Activated naive CD4-positive, alpha-beta T cell treated with anti-CD3 and anti-CD28 coated beads, Interleukin-2, amount 50 U/mL, for 24 hours (primary cell): ENCODE data around the gene GOLGA8F.
"Not testable (repeated sequence)": the region's sequence is repeated elsewhere in the genome, so short reads cannot be mapped to it uniquely, and the experiment has no call there.

Experiments
- H3K27ac Mint-ChIP-seq: one replicate; pipeline ENCODE4 v1.8.0; 2021; ENCODE audit warnings: mild to moderate bottlenecking, mixed read lengths
- H3K27me3 Mint-ChIP-seq: one replicate; pipeline ENCODE4 v1.8.0; 2021; ENCODE audit warnings: mixed read lengths
- H3K36me3 Mint-ChIP-seq: one replicate; pipeline ENCODE4 v1.8.0; 2021; ENCODE audit warnings: mixed read lengths
- H3K4me1 Mint-ChIP-seq: one replicate; pipeline ENCODE4 v1.8.0; 2021; ENCODE audit warnings: mixed read lengths
- H3K4me3 Mint-ChIP-seq: one replicate; pipeline ENCODE4 v1.8.0; 2021; ENCODE audit warnings: mild to moderate bottlenecking, mixed read lengths
- H3K9me3 Mint-ChIP-seq: one replicate; pipeline ENCODE4 v1.8.0; 2021; ENCODE audit warnings: mixed read lengths

Gene GOLGA8F, protein sequence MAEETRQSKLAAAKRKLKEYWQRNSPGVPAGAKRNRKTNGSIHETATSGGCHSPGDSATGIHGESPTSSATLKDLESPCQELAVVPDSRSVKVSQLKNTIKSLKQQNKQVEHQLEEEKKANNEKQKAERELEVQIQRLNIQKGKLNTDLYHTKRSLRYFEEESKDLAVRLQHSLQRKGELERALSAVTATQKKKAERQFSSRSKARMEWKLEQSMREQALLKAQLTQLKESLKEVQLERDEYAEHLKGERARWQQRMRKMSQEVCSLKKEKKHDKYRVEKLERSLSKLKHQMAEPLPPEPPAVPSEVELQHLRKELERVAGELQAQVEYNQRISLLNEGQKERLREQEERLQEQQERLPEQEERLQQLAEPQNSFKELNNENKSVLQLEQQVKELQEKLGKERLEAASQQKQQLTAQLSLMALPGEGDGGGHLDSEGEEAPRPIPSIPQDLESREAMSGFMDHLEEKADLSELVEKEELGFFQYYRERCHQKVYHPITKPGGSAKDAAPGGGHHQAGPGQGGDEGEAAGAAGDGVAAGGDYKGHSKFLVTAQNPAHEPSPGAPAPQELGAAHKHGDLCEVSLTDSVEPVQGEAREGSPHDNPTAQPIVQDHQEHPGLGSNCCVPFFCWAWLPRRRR

DNA sequence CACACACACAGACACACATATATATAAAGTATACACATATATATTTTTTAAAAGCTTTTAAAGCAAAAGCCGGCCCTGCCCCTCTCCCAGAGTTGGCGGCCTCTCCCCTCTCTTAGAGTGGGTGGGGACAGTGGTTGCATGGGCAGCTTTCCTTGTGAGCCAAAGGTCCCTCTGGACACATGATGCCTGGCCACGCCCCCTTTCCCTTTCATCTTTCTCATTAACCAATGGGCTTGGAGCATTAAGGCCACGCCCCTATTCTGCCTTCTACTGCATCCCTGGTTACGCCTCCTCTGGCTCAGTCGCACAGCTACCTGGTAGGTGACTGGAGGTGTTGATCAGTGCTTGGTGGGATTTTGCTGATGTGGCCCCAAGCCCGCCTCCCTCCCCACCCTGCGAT lies at the start of gene GOLGA8F:
Gene GOLGA8F (plus strand): TSS at position 301 of the 400 bp plus-strand sequence. CDS start 98 bp downstream, at position 399.
- H3K4me3 Mint-ChIP-seq, H3K27me3 Mint-ChIP-seq, H3K9me3 Mint-ChIP-seq, H3K27ac Mint-ChIP-seq, H3K36me3 Mint-ChIP-seq, H3K4me1 Mint-ChIP-seq: not testable (repeated sequence)

DNA sequence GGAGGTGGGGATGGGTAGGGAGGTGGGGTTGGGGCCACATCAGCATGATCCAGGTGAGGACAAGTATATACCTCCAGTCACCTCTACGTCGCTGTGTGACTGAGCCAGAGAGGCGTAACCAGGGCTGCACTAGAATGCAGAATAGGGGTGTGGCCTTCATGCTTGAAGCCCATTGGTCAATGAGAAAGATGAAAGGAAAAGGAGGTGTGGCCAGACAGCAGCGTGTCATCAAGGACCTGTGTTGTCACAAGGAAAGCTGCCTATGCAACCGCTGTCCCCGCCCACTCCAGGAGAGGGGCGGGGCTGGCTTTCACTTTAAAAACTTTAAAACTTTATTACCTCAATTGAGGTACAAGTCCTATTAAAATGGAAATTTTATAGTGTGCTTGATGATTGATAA lies 20.5 kb upstream of the GOLGA8F start, which contains the start of gene GOLGA6L24:
Gene GOLGA6L24 (minus strand): TSS at position 101 of the 400 bp plus-strand sequence. CDS start 61 bp downstream, at position 40.
- H3K9me3 Mint-ChIP-seq, H3K4me1 Mint-ChIP-seq, H3K4me3 Mint-ChIP-seq, H3K27ac Mint-ChIP-seq, H3K27me3 Mint-ChIP-seq, H3K36me3 Mint-ChIP-seq: not testable (repeated sequence)

DNA sequence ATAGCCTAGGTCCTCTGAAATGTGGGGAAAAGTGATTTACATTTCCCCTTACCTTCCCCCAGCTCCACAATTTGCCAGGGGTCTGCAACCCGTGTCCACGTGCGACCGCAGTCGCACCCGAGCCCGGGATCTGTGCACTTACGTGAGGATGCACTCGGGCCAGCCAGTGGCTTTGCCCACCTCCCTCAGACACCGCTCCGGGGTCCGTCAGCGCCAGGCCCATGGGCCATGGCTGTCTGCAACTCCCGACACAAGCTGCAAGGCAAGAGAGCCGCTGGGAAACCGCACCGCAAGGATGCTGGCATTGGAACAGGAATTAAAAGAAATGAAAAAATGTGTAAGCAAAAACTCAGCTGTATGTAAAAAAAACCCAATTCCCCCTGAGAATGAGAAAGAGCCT lies 13.0 kb upstream of the GOLGA8F start:
- not testable (repeated sequence) for H3K27ac Mint-ChIP-seq, H3K9me3 Mint-ChIP-seq

DNA sequence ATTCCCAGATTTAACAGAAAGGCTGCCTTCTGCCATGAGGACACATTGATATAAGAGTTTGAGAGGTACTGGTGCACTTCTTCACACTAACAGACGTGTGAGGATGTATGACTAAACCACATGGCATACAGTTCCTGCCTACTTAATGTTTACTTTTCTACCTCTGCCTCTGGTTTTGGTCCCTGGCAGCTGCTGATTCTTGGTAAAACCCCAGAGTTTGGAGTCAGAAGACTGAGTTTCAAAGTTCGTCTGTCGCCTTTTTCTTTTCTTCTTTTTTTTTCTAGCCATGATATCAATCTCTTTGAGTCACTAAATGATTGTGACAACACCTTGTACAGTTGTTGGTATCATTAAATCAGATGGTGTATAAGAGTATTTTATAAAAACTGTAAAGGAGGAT lies 1.6 kb downstream of the GOLGA8F start:
- H3K4me3 Mint-ChIP-seq, H3K27ac Mint-ChIP-seq, H3K36me3 Mint-ChIP-seq, H3K4me1 Mint-ChIP-seq, H3K27me3 Mint-ChIP-seq, H3K9me3 Mint-ChIP-seq: not testable (repeated sequence)

More for the DNA sequence above, 13.0 kb upstream of the GOLGA8F start:
- H3K27me3 Mint-ChIP-seq, H3K4me1 Mint-ChIP-seq, H3K4me3 Mint-ChIP-seq, H3K36me3 Mint-ChIP-seq: not testable (repeated sequence)

DNA sequence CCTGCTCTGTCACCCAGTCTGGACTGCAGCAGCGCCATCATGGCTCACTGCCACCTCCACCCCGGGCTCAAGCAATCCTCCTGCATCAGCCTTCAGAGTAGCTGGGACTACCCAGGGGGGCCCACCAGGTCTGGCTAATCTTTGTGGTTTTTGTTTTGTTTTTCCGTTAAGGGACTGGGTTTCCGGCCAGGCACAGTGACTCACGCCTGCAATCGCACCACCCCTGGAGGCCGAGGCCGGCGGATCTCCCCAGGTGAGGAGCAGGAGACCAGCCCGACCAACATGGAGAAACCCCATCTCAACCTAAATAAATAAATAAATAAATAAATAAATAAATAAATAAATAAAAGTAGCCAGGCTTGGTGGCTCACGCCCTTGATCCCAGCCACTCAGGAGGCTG lies 17.6 kb downstream of the GOLGA8F start:
- H3K9me3 Mint-ChIP-seq, H3K4me1 Mint-ChIP-seq, H3K36me3 Mint-ChIP-seq, H3K27me3 Mint-ChIP-seq, H3K27ac Mint-ChIP-seq, H3K4me3 Mint-ChIP-seq: not testable (repeated sequence)

DNA sequence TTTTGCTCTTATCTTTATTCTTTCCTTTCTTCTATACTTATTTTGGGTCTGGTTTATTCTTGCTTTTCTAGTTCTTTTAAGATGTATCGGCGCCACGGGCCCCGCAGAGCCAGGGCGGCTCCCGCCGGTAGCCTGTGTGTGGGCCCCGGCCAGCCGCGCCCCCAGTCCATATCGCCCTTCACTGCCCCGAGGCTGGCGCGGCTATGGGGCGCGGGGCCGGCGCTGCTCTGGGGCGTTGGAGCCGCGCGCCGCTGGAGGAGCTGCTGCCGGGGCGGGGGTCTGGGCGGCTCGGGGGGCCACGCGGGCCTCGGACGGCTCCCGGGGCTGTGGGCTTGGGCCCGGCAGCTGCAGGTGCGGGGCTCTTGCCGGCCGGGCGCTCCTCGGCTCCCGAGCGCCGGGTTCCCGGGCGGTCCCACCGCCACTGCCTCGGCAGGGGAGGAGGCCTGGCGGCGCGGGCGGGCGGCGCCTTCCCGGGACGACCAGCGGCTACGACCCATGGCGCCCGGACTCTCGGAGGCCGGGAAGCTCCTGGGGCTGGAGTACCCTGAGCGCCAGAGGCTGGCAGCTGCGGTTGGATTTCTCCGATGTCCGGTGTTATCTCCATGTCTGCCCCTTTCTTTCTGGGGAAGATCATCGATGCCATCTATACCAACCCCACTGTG lies 24.4 kb downstream of the GOLGA8F start:
- not testable (repeated sequence) for H3K9me3 Mint-ChIP-seq, H3K27ac Mint-ChIP-seq, H3K4me1 Mint-ChIP-seq, H3K27me3 Mint-ChIP-seq, H3K4me3 Mint-ChIP-seq, H3K36me3 Mint-ChIP-seq

DNA sequence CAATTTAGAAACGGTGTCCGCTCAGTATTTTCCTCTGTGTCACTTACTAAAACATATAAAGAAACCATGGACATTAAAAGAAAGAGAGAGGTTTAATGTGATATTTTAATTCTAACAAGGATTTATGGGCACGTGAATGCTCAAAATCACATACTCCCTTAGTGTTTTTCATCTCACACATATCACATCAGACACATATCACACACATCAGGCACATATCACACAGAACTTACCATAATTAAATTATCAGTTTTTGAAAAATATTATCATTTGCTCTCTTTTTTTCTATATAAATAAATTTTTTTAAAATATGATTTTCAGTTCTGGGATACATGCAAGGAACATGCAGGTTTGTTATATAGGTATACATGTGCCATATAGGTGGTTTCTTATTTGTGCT lies 42.0 kb downstream of the GOLGA8F start:
- not testable (repeated sequence) for H3K4me3 Mint-ChIP-seq, H3K4me1 Mint-ChIP-seq, H3K27ac Mint-ChIP-seq, H3K9me3 Mint-ChIP-seq, H3K36me3 Mint-ChIP-seq, H3K27me3 Mint-ChIP-seq

DNA sequence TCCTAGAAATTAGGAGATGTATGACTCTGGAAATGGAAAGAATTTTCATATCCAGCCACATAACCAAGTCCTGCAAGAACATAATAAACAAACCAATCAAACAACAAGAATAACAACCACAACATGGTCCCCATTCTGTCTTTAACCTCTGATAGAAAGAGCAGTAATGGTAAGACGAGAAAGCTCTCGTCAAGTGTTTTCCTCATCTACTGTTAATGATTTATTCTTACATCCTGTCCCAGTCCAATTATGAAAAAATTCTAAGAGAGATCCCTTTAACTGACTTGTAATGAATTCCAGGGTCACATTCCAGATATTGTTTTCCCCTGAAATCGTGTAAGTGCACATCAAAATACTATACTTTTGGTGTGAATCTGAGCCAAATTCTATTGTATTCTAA lies 57.1 kb downstream of the GOLGA8F start:
- not testable (repeated sequence) for H3K36me3 Mint-ChIP-seq, H3K4me1 Mint-ChIP-seq, H3K27me3 Mint-ChIP-seq, H3K4me3 Mint-ChIP-seq, H3K27ac Mint-ChIP-seq, H3K9me3 Mint-ChIP-seq
